Peyer's patch (tissue), 4 donors: ENCODE data around the gene PICK1. TPM values are rescaled to one million over a fixed set of nuclear protein-coding genes. Genes with fewer than 3 reads are reported as not detected.

Experiments
- DNase-seq, 3 donors: peaks; one replicate each; pipeline ENCODE4 v3.0.0-alpha.2; 2017 to 2019
- H3K27ac ChIP-seq, 4 donors: fragments of 200-600 bp; sonication (generic); one replicate each; pipeline ENCODE4 v1.5.1; 2016 to 2019
- H3K27me3 ChIP-seq, 2 donors: fragments of 200-600 bp; sonication (generic); one replicate each; pipeline ENCODE4 v1.5.1; 2019
- H3K36me3 ChIP-seq, 3 donors: fragments of 200-600 bp; sonication (generic); one replicate each; pipeline ENCODE4 v1.5.1; 2016 to 2019
- H3K4me1 ChIP-seq, 4 donors: fragments of 200-600 bp; sonication (generic); one replicate each; pipeline ENCODE4 v1.5.1; 2016 to 2019
- H3K4me3 ChIP-seq, 4 donors: fragments of 200-600 bp; sonication (generic); 1 replicate in 3 of 4; 2 replicates in 1 of 4; pipeline ENCODE4 v1.5.1; 2016 to 2019; ENCODE audit warnings: mild to moderate bottlenecking in 1 of 4
- H3K9me3 ChIP-seq, 4 donors: fragments of 200-600 bp; sonication (generic); one replicate each; pipeline ENCODE4 v1.5.1; 2016 to 2019; ENCODE audit warnings: mild to moderate bottlenecking in 1 of 4
- POLR2A ChIP-seq, 2 donors: fragments of 450-650 bp; IDR thresholded peaks; one replicate each; pipeline ENCODE4 v1.5.1; 2017; ENCODE audit warnings: antibody characterized with exemption in 2 of 2, mild to moderate bottlenecking in 2 of 2, moderate library complexity in 2 of 2
- total RNA-seq, 4 donors: library from RNA; depleted of rRNA; stranded (reverse); fragments of >200 nt; gene quantifications; one replicate each; pipeline ENCODE4 v1.1.0, GENCODE V29; 2016
- TF ChIP-seq, protein P1 (sequence below), 6 experiments: fragments of 450-650 bp in 4 of 6; fragments of 200-600 bp in 2 of 6; sonication (generic) in 1 of 6; IDR thresholded peaks; one replicate each; pipeline ENCODE4 v1.5.1; 2017 to 2019; ENCODE audit warnings: antibody characterized with exemption in 6 of 6, mild to moderate bottlenecking in 3 of 6, moderate library complexity in 1 of 6

Gene PICK1
- total RNA-seq, 4 donors from 2014 or later, result 40.8 to 51.7 (median 46.4) TPM

DNA sequence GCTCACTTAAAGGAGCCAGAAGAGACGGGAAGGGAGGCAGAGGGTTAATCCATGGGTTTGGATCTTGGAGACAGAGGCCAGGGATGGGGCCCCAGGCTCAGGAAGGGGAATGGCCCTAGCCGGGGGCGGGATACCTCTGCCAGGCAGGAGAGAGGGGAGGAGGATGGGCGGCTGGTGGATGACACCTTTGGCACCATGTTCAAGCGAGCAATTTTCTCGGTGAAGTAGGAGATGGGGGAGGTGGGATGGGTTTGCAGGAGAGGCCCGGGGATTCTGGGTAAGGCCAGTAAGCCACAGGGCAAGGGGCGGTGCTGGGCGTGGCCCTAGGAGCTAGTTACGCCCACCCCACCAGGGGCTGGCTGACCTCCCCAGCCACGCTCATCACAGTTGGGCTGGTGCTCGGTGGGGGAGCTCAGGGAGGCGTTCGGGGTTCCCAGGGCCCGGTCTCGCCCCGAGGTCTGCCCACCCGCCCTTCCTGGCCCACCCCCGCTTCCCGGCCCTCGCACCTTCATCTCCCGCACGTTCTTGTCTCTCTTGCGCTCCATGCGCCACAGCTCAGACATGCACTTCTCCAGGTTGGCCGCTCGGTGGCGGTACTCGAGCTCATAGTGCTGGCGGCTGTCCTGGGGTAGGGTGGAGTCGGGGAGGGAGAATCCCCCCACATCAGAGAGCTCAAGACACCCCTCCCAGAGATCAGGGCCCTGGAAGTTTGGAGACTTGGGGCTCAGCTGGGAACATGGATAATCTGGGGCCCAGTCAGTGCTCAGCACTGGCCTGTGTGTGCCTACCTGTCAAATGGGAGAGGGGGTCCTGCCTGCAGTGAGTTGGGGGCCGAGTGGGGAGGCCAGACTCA, 40.6 kb downstream of the PICK1 start:
- DNase-seq, result no peak
- H3K4me3 ChIP-seq, result no peak overlapping the region
- no peaks in the 10 kb centered on the region for H3K27me3 ChIP-seq
- H3K4me1 ChIP-seq, result peaks cover 0 to 7% (median 0%) of the 10 kb centered on the region in 4 donors
- TF ChIP-seq, protein P1, sequence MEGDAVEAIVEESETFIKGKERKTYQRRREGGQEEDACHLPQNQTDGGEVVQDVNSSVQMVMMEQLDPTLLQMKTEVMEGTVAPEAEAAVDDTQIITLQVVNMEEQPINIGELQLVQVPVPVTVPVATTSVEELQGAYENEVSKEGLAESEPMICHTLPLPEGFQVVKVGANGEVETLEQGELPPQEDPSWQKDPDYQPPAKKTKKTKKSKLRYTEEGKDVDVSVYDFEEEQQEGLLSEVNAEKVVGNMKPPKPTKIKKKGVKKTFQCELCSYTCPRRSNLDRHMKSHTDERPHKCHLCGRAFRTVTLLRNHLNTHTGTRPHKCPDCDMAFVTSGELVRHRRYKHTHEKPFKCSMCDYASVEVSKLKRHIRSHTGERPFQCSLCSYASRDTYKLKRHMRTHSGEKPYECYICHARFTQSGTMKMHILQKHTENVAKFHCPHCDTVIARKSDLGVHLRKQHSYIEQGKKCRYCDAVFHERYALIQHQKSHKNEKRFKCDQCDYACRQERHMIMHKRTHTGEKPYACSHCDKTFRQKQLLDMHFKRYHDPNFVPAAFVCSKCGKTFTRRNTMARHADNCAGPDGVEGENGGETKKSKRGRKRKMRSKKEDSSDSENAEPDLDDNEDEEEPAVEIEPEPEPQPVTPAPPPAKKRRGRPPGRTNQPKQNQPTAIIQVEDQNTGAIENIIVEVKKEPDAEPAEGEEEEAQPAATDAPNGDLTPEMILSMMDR (IDR thresholded peaks at IDR 0.05), result peak in 1 of 6 experiments; percentile 3
- TF ChIP-seq POLR2A (IDR thresholded peaks at IDR 0.05), result no peak
- H3K9me3 ChIP-seq, result no peaks in the 10 kb centered on the region
- no peak overlapping the region for H3K27ac ChIP-seq
- peaks cover 0 to 62% (median 0%) of the 10 kb centered on the region in 3 donors for H3K36me3 ChIP-seq

GRCh38 chr22:38098410-38099249, 41.4 kb downstream of the PICK1 start:
- TF ChIP-seq, protein P1 (IDR thresholded peaks at IDR 0.05), result no peak
- no peak for TF ChIP-seq POLR2A (IDR thresholded peaks at IDR 0.05)
- peaks cover 0 to 54% (median 0%) of the 10 kb centered on the region in 3 donors for H3K36me3 ChIP-seq
- H3K4me3 ChIP-seq, result no peak overlapping the region
- peaks cover 0 to 7% (median 0%) of the 10 kb centered on the region in 4 donors for H3K4me1 ChIP-seq
- H3K27ac ChIP-seq, result no peak overlapping the region
- no peaks in the 10 kb centered on the region for H3K9me3 ChIP-seq
- peak in 1 of 3 donors; percentile 32 for DNase-seq
- H3K27me3 ChIP-seq, result no peaks in the 10 kb centered on the region

DNA sequence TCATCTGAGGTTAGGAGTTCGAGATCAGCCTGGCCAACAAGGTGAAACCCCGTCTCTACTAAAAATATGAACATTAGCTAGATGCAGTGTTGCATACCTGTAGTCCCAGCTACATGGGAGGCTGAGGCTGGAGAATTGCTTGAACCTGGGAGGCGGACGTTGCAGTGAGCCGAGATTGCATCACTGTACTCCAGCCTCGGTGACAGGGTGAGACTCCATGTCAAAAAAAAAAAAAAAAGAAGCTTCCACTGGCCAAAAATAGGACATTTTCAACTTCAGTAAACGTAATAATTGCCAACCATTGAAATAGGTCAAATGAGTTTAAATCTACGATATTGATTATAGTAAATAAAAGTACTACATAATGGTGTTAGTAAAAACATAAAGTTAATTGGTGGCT, 46.4 kb downstream of the PICK1 start:
- Histone ChIP-seq H3K9me3 (no peaks in the 10 kb centered on the region), H3K27me3 (no peaks in the 10 kb centered on the region), H3K4me3 (no peak overlapping the region), H3K27ac (no peak overlapping the region), H3K4me1 (peaks cover 0 to 19% (median 0%) of the 10 kb centered on the region in 4 donors), H3K36me3 (peaks cover 0 to 19% (median 0%) of the 10 kb centered on the region in 3 donors)
- no peak for DNase-seq
- TF ChIP-seq, protein P1 (IDR thresholded peaks at IDR 0.05), result no peak
- TF ChIP-seq POLR2A (IDR thresholded peaks at IDR 0.05), result no peak

DNA sequence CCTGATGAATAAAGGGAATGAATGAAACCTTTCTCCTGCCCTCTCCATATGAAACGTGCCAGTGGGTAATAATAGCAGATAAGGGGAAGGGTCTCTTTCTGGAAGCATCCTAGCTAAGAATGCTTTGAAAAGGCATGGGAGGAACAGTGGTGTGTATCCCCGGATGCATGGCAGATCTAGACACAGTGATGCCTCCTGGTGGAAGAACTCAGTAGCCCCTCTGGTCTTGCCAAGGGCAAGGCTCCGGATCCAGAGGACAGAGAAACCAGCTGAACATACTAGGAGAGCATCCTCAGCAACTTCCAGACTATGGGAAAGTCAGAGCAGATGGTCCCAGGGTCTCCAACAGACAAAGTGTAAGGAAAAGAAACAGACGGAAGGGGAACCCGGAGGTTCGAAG, 46.9 kb downstream of the PICK1 start:
- Histone ChIP-seq H3K9me3 (no peaks in the 10 kb centered on the region), H3K4me3 (no peak overlapping the region), H3K36me3 (peaks cover 0 to 16% (median 0%) of the 10 kb centered on the region in 3 donors), H3K27me3 (no peaks in the 10 kb centered on the region), H3K27ac (no peak overlapping the region), H3K4me1 (peaks cover 0 to 19% (median 0%) of the 10 kb centered on the region in 4 donors)
- TF ChIP-seq POLR2A (IDR thresholded peaks at IDR 0.05), result no peak
- TF ChIP-seq, protein P1 (IDR thresholded peaks at IDR 0.05), result peak in 3 of 6 experiments; percentile 18 to 34 (median 22)
- DNase-seq, result no peak

- peak overlapping the region in 2 of 4 donors; percentile 5 to 97 for H3K27ac ChIP-seq
- H3K27me3 ChIP-seq, result no peaks in the 10 kb centered on the region
- no peak for TF ChIP-seq POLR2A (IDR thresholded peaks at IDR 0.05)
- TF ChIP-seq, protein P1 (IDR thresholded peaks at IDR 0.05), result no peak
- peaks cover 0 to 6% (median 0%) of the 10 kb centered on the region in 3 donors for H3K36me3 ChIP-seq
- H3K9me3 ChIP-seq, result no peaks in the 10 kb centered on the region
- no peak overlapping the region for H3K4me3 ChIP-seq
- peaks cover 0 to 26% (median 0%) of the 10 kb centered on the region in 4 donors for H3K4me1 ChIP-seq
- no peak for DNase-seq
Measured at GRCh38 chr22:38106814-38107578, 49.8 kb downstream of the PICK1 start.
